Nephron (organoid): ENCODE results near the gene TTBK1.

Experiments used
- H3K27ac Mint-ChIP-seq, 3 experiments: 2 replicates each; pipeline ENCODE4 v1.8.0; 2020; ENCODE audit warnings: mixed read lengths in 3 of 3, mild to moderate bottlenecking in 2 of 3, moderate library complexity in 1 of 3
- H3K27me3 Mint-ChIP-seq: 2 replicates; pipeline ENCODE4 v1.8.0; 2021; ENCODE audit warnings: low read depth, mild to moderate bottlenecking, moderate library complexity, mixed read lengths
- H3K36me3 Mint-ChIP-seq: 2 replicates; pipeline ENCODE4 v1.8.0; 2020; ENCODE audit warnings: low read depth, mixed read lengths
- H3K4me1 Mint-ChIP-seq: 2 replicates; pipeline ENCODE4 v1.8.0; 2020; ENCODE audit warnings: mixed read lengths
- H3K4me3 Mint-ChIP-seq, 3 experiments: 2 replicates each; pipeline ENCODE4 v1.8.0; 2020; ENCODE audit warnings: mild to moderate bottlenecking in 3 of 3, mixed read lengths in 3 of 3, moderate library complexity in 2 of 3
- H3K9me3 Mint-ChIP-seq: 2 replicates; pipeline ENCODE4 v1.8.0; 2020; ENCODE audit warnings: mixed read lengths
- CTCF ChIP-seq, 3 experiments: fragments of 200-600 bp; sonication (generic); IDR thresholded peaks; one replicate each; pipeline ENCODE4 v1.5.0; 2021; ENCODE audit warnings: antibody characterized with exemption in 3 of 3; ENCODE audit not compliant: unreplicated experiment in 3 of 3

TTBK1 gene

GRCh38 chr6:43203029-43203717, 40.1 kb upstream of the TTBK1 start:
- no peak overlapping the region for H3K27ac Mint-ChIP-seq
- H3K27me3 Mint-ChIP-seq = no peaks in the 10 kb centered on the region
- TF ChIP-seq CTCF (IDR thresholded peaks at IDR 0.05; ENCODE audit: unreplicated experiment in 3 of 3) = no peak
- peaks cover 42% of the 10 kb centered on the region for H3K36me3 Mint-ChIP-seq
- H3K4me3 Mint-ChIP-seq = no peak overlapping the region
- no peaks in the 10 kb centered on the region for H3K9me3 Mint-ChIP-seq
- no peaks in the 10 kb centered on the region for H3K4me1 Mint-ChIP-seq

DNA sequence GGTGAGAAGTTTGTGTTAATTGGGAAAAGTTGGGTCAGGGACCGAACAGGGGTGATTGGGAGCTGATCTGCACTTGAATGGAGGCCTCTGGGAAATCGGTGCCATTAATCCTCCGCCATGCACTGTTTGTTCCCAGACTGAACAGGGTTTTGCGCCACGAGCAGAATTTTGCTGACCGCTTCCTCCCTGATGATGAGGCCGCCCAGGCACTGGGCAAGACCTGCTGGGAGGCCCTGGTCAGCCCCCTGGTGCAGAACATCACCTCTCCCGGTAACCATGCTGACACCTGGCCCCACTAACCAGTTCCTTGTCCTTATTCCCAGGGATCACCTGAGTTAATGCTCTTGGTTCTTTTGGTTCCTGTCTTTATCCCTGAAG, 39.6 kb upstream of the TTBK1 start:
- Mint-ChIP-seq H3K4me3 (no peak overlapping the region), H3K27ac (no peak overlapping the region)
- TF ChIP-seq CTCF (IDR thresholded peaks at IDR 0.05; ENCODE audit: unreplicated experiment in 3 of 3) = no peak

GRCh38 chr6:43204271-43205105, 38.8 kb upstream of the TTBK1 start:
- H3K4me1 Mint-ChIP-seq = no peaks in the 10 kb centered on the region
- TF ChIP-seq CTCF (IDR thresholded peaks at IDR 0.05; ENCODE audit: unreplicated experiment in 3 of 3) = no peak
- no peak overlapping the region for H3K4me3 Mint-ChIP-seq
- peak overlapping the region in 1 of 3 experiments; percentile 55 for H3K27ac Mint-ChIP-seq
- no peaks in the 10 kb centered on the region for H3K27me3 Mint-ChIP-seq
- no peaks in the 10 kb centered on the region for H3K9me3 Mint-ChIP-seq
- peaks cover 41% of the 10 kb centered on the region for H3K36me3 Mint-ChIP-seq

More for the DNA sequence above, 39.6 kb upstream of the TTBK1 start:
- no peaks in the 10 kb centered on the region for H3K9me3 Mint-ChIP-seq
- peaks cover 42% of the 10 kb centered on the region for H3K36me3 Mint-ChIP-seq
- no peaks in the 10 kb centered on the region for H3K4me1 Mint-ChIP-seq
- H3K27me3 Mint-ChIP-seq = no peaks in the 10 kb centered on the region

- H3K36me3 Mint-ChIP-seq = peaks cover 31% of the 10 kb centered on the region
- no peak overlapping the region for H3K4me3 Mint-ChIP-seq
- H3K4me1 Mint-ChIP-seq = no peaks in the 10 kb centered on the region
- TF ChIP-seq CTCF (IDR thresholded peaks at IDR 0.05; ENCODE audit: unreplicated experiment in 3 of 3) = no peak
- H3K27ac Mint-ChIP-seq = no peak overlapping the region
- no peaks in the 10 kb centered on the region for H3K27me3 Mint-ChIP-seq
- H3K9me3 Mint-ChIP-seq = no peaks in the 10 kb centered on the region
Measured at GRCh38 chr6:43205849-43206248, 37.4 kb upstream of the TTBK1 start.

- Mint-ChIP-seq H3K9me3 (no peaks in the 10 kb centered on the region), H3K36me3 (peaks cover 26% of the 10 kb centered on the region), H3K27ac (no peak overlapping the region), H3K27me3 (no peaks in the 10 kb centered on the region), H3K4me3 (no peak overlapping the region), H3K4me1 (no peaks in the 10 kb centered on the region)
- TF ChIP-seq CTCF (IDR thresholded peaks at IDR 0.05; ENCODE audit: unreplicated experiment in 3 of 3) = no peak
Measured at GRCh38 chr6:43207286-43207685, 36.0 kb upstream of the TTBK1 start.
